K562 (cell line): ENCODE measurements around the gene UBE2O. TPM values are rescaled to one million over a fixed set of nuclear protein-coding genes. Genes with fewer than 3 reads are reported as not detected.

Experiments
- BCL6 ChIP-seq: fragments of 250-450 bp; sonication (Bioruptor Pico); IDR thresholded peaks from 2 replicates; pipeline ENCODE4 v1.4.0; 2020
- CC2D1A ChIP-seq: fragments of 450-650 bp; IDR thresholded peaks from 2 replicates; pipeline ENCODE4 v1.6.1; 2017; ENCODE audit warnings: mild to moderate bottlenecking
- EGR1 ChIP-seq: fragments of 450-650 bp; conservative IDR thresholded peaks from 2 replicates; pipeline ENCODE4 v1.6.1; 2017; ENCODE audit warnings: mild to moderate bottlenecking
- FOXP4 ChIP-seq: sonication (generic); formaldehyde crosslinking; IDR thresholded peaks from 2 replicates; pipeline ENCODE4 v1.8.0; 2022; ENCODE audit warnings: mild to moderate bottlenecking, missing genetic modification reagents, borderline replicate concordance
- MAFK ChIP-seq: IDR thresholded peaks from 2 replicates; pipeline ENCODE4 v1.6.1; 2011; ENCODE audit warnings: low read length, improper control_type of control experiment
- PBX2 ChIP-seq, 2 experiments: IDR thresholded peaks in 1 of 2; conservative IDR thresholded peaks in 1 of 2; 2 replicates each; pipeline ENCODE4 v1.6.1; 2016; ENCODE audit warnings: low read depth in 2 of 2, mild to moderate bottlenecking in 1 of 2, missing compliant biosample characterization in 1 of 2, missing genetic modification characterization in 1 of 2, moderate library complexity in 1 of 2
- PML ChIP-seq: IDR thresholded peaks from 2 replicates; pipeline ENCODE4 v1.6.1; 2012; ENCODE audit warnings: low read length, inconsistent platforms
- SFPQ ChIP-seq: fragments of 200-400 bp; formaldehyde crosslinking; IDR thresholded peaks from 2 replicates; pipeline ENCODE4 v1.6.1; 2017; ENCODE audit warnings: mild to moderate bottlenecking, low read depth, low read length, moderate library complexity
- SNIP1 ChIP-seq: fragments of 450-650 bp; IDR thresholded peaks from 2 replicates; pipeline ENCODE4 v1.7.1; 2017; ENCODE audit warnings: low read depth, mild to moderate bottlenecking
- SOX6 ChIP-seq: fragments of 450-650 bp; IDR thresholded peaks from 2 replicates; pipeline ENCODE4 v1.6.1; 2014; ENCODE audit warnings: mild to moderate bottlenecking
- ZFP30 ChIP-seq: fragments of 250-450 bp; sonication (Bioruptor Pico); IDR thresholded peaks from 2 replicates; pipeline ENCODE4 v1.8.0; 2022; ENCODE audit warnings: moderate library complexity, mild to moderate bottlenecking, inconsistent platforms, borderline replicate concordance
- ZNF589 ChIP-seq: fragments of 200-800 bp; sonication (Bioruptor generic); IDR thresholded peaks from 2 replicates; pipeline ENCODE4 v1.6.1; 2016; ENCODE audit warnings: low read depth, missing genetic modification characterization, missing compliant biosample characterization
- ZSCAN32 ChIP-seq: fragments of 450-650 bp; formaldehyde crosslinking; IDR thresholded peaks from 2 replicates; pipeline ENCODE4 v1.4.0; 2020; ENCODE audit warnings: mild to moderate bottlenecking, moderate library complexity
- polyA plus RNA-seq, 8 experiments: library from polyadenylated mRNA; depleted of rRNA in 4 of 8; stranded (reverse) in 5 of 8; unstranded in 3 of 8; fragments of >200 nt; fragmentation: Nextera tagmentation in 2 of 8; fragmentation: Illumina TruSeq in 1 of 8; extraction: Ambion mirVana in 2 of 8; extraction: Trizol in 1 of 8; gene quantifications; 2 replicates each; pipeline versions ENCODE4 v1.2.1 to v1.2.3, GENCODE V29; 2011 to 2014; ENCODE audit warnings: inconsistent platforms in 1 of 8, missing spikeins in 1 of 8
- total RNA-seq, 7 experiments: library from RNA; depleted of rRNA in 6 of 7; stranded (reverse); fragments of >200 nt in 6 of 7; fragmentation: Illumina TruSeq in 2 of 7; extraction: Trizol in 2 of 7; gene quantifications; 2 replicates each; pipeline versions ENCODE4 v1.2.1 to v1.2.3, GENCODE V29; 2011 to 2021; ENCODE audit warnings: low replicate concordance in 1 of 7

Gene UBE2O
- total and polyA plus RNA-seq, 9 of the 15 experiments (the other 6 are each of a cell fraction or from before 2014, with no cell fraction given), result 1.6 to 39.7 (median 13.3) TPM

GRCh38 chr17:76353599-76354316, 99.2 kb downstream of the UBE2O start, which contains the start of gene PRPSAP1 (continued):
- no peak for TF ChIP-seq SFPQ
- TF ChIP-seq ZFP30 (CRISPR knock-in tag), result no peak
- TF ChIP-seq SOX6, result peak; percentile 67; the same call in 1 of the 2 replicates
- peak; percentile 60; the same call in 1 of the 2 replicates for TF ChIP-seq CC2D1A
- TF ChIP-seq ZSCAN32 (CRISPR knock-in tag), result no peak
- TF ChIP-seq MAFK, result no peak
- TF ChIP-seq FOXP4, result peak; percentile 48; the same call in 1 of the 2 replicates
- peak; percentile 100 for TF ChIP-seq SNIP1
- TF ChIP-seq EGR1, result peak; percentile 59
- no peak for TF ChIP-seq BCL6 (CRISPR knock-in tag)
- TF ChIP-seq PML, result peak; percentile 41; the same call in 1 of the 2 replicates
- peak; percentile 65; the same call in 1 of the 2 replicates for TF ChIP-seq ZNF589 (CRISPR knock-in tag)
- TF ChIP-seq PBX2 (CRISPR knock-in tag; IDR thresholded peaks at IDR 0.05; ENCODE audit: low read depth), result no peak
- peak; percentile 50 for TF ChIP-seq PBX2 (tag; conservative IDR thresholded peaks at IDR 0.05; ENCODE audit: low read depth)
